H1 (cell line): ENCODE measurements around the gene NADSYN1. TPM values are rescaled to one million over a fixed set of nuclear protein-coding genes. Genes with fewer than 3 reads are reported as not detected.

Experiments
- CTCF ChIA-PET: fragments of 300-600 bp; sonication (Branson Sonifier 250); formaldehyde crosslinking; loops from one replicate; lab custom pipeline; 2021; ENCODE audit not compliant: partially characterized antibody; lab: Charles Lee
- POLR2A ChIA-PET: fragments of 300-600 bp; sonication (Branson Sonifier 250); formaldehyde crosslinking; loops from one replicate; lab custom pipeline; 2021; ENCODE audit warnings: inconsistent platforms; ENCODE audit not compliant: partially characterized antibody; lab: Charles Lee
- DNase-seq, 2 experiments: peaks; one replicate each; pipeline versions ENCODE4 v3.0.0 to v3.0.0-alpha.2; 2010 to 2022; ENCODE audit warnings: low spot score in 2 of 2, low read depth in 1 of 2, mixed read lengths in 1 of 2
- FAIRE-seq: peaks from 2 replicates; lab custom pipeline; 2011; peaks lifted over from hg19 to GRCh38; lab: Jason Lieb, UNC
- H2AFZ ChIP-seq: 2 replicates; pipeline ENCODE4 v1.8.1; 2012; ENCODE audit warnings: low read length, inconsistent platforms
- H2AK5ac ChIP-seq: 2 replicates; pipeline ENCODE4 v1.6.1; 2013; ENCODE audit warnings: low read depth, low read length
- H2BK120ac ChIP-seq: replicated peaks from 2 replicates; pipeline ENCODE3; 2013; ENCODE audit warnings: low read depth, low read length, inconsistent platforms
- H2BK12ac ChIP-seq: 2 replicates; pipeline ENCODE4 v1.6.1; 2013; ENCODE audit warnings: low read depth, low read length
- H2BK15ac ChIP-seq: 2 replicates; pipeline ENCODE4 v1.6.1; 2013; ENCODE audit warnings: low read length
- H2BK20ac ChIP-seq: 2 replicates; pipeline ENCODE4 v1.6.1; 2013; ENCODE audit warnings: low read length
- H2BK5ac ChIP-seq: 2 replicates; pipeline ENCODE4 v1.6.1; 2013; ENCODE audit warnings: low read depth, low read length
- H3K14ac ChIP-seq: 2 replicates; pipeline ENCODE4 v1.6.1; 2013; ENCODE audit warnings: inconsistent platforms; ENCODE audit not compliant: insufficient read length
- H3K18ac ChIP-seq: 2 replicates; pipeline ENCODE4 v1.6.1; 2013; ENCODE audit warnings: low read length; ENCODE audit errors: extremely low read depth
- H3K23ac ChIP-seq: 2 replicates; pipeline ENCODE4 v1.6.1; 2013; ENCODE audit warnings: inconsistent platforms; ENCODE audit not compliant: insufficient read length
- H3K23me2 ChIP-seq: 2 replicates; pipeline ENCODE4 v1.6.1; 2013; ENCODE audit warnings: low read depth, low read length
- H3K27ac ChIP-seq: 2 replicates; pipeline ENCODE4 v1.6.1; 2011; ENCODE audit warnings: low read depth, low read length, inconsistent platforms
- H3K27me3 ChIP-seq, 4 experiments: replicated peaks in 1 of 4; 1 replicate in 1 of 4; 2 replicates in 3 of 4; pipeline versions ENCODE4 v1.6.1 to v1.8.1; 2011 to 2013; ENCODE audit warnings: low read length in 3 of 4, mild to moderate bottlenecking in 3 of 4, inconsistent platforms in 2 of 4, mixed read lengths in 2 of 4, moderate library complexity in 1 of 4; ENCODE audit not compliant: control insufficient read depth in 3 of 4, insufficient read depth in 3 of 4; ENCODE audit errors: extremely low read depth in 1 of 4
- H3K36me3 ChIP-seq, 4 experiments: 2 replicates each; pipeline versions ENCODE4 v1.6.1 to v1.8.1; 2011 to 2013; ENCODE audit warnings: mild to moderate bottlenecking in 4 of 4, low read length in 3 of 4, moderate library complexity in 2 of 4, control low read depth in 1 of 4, inconsistent platforms in 1 of 4; ENCODE audit not compliant: insufficient read depth in 4 of 4, control insufficient read depth in 2 of 4
- H3K4ac ChIP-seq: replicated peaks from 2 replicates; pipeline ENCODE3; 2013; ENCODE audit warnings: low read length, low read depth, mixed read lengths, inconsistent platforms; ENCODE audit not compliant: insufficient read length
- H3K4me1 ChIP-seq, 4 experiments: replicated peaks in 1 of 4; 1 replicate in 1 of 4; 2 replicates in 3 of 4; pipeline versions ENCODE4 v1.6.1 to v1.8.1; 2011 to 2013; ENCODE audit warnings: low read length in 3 of 4, inconsistent platforms in 2 of 4, mixed read lengths in 1 of 4; ENCODE audit not compliant: insufficient read depth in 4 of 4, control insufficient read depth in 3 of 4
- H3K4me2 ChIP-seq, 2 experiments: 2 replicates each; pipeline versions ENCODE4 v1.6.1 to v1.8.1; 2011 to 2013; ENCODE audit warnings: low read depth in 2 of 2, low read length in 2 of 2, control low read depth in 1 of 2, inconsistent platforms in 1 of 2, mild to moderate bottlenecking in 1 of 2; ENCODE audit not compliant: insufficient read depth in 1 of 2
- H3K4me3 ChIP-seq, 4 experiments: fragments of 200-600, 300-600 bp in 1 of 4; sonication (generic), shearing (Covaris generic), sonication (Bioruptor Twin) in 1 of 4; 2 replicates each; pipeline versions ENCODE4 v1.5.1 to v1.8.1; 2011 to 2016; ENCODE audit warnings: low read length in 4 of 4, low read depth in 3 of 4, control low read depth in 2 of 4, inconsistent platforms in 2 of 4, mild to moderate bottlenecking in 2 of 4, mixed read lengths in 1 of 4, moderate library complexity in 1 of 4; ENCODE audit not compliant: insufficient read depth in 2 of 4; ENCODE audit errors: extremely low read depth in 1 of 4
- H3K56ac ChIP-seq: replicated peaks from 2 replicates; pipeline ENCODE3; 2013; ENCODE audit warnings: low read depth, mild to moderate bottlenecking, mixed read lengths, low read length, inconsistent platforms; ENCODE audit not compliant: insufficient read length
- H3K79me1 ChIP-seq: 2 replicates; pipeline ENCODE4 v1.6.1; 2013; ENCODE audit warnings: low read depth, low read length, control low read depth
- H3K79me2 ChIP-seq, 2 experiments: 2 replicates each; pipeline versions ENCODE4 v1.6.1 to v1.8.1; 2012 to 2013; ENCODE audit warnings: low read length in 2 of 2, mild to moderate bottlenecking in 2 of 2, inconsistent platforms in 1 of 2; ENCODE audit not compliant: insufficient read depth in 2 of 2, control insufficient read depth in 1 of 2
- H3K9ac ChIP-seq, 4 experiments: replicated peaks in 1 of 4; 1 replicate in 1 of 4; 2 replicates in 3 of 4; pipeline versions ENCODE4 v1.6.1 to v1.8.1; 2011 to 2013; ENCODE audit warnings: low read depth in 3 of 4, low read length in 3 of 4, control low read depth in 2 of 4, mild to moderate bottlenecking in 2 of 4, moderate library complexity in 2 of 4, inconsistent platforms in 1 of 4; ENCODE audit errors: extremely low read depth in 1 of 4
- H3K9me3 ChIP-seq, 2 experiments: 2 replicates each; pipeline versions ENCODE4 v1.6.1 to v1.8.1; 2012 to 2013; ENCODE audit warnings: mild to moderate bottlenecking in 2 of 2, moderate library complexity in 2 of 2, control low read depth in 1 of 2, inconsistent platforms in 1 of 2, low read depth in 1 of 2, low read length in 1 of 2, mixed read lengths in 1 of 2; ENCODE audit not compliant: insufficient read depth in 2 of 2
- H4K20me1 ChIP-seq, 2 experiments: replicated peaks in 1 of 2; 2 replicates each; pipeline versions ENCODE3 to v1.8.1; 2011 to 2013; ENCODE audit warnings: inconsistent platforms in 2 of 2, low read length in 2 of 2, mild to moderate bottlenecking in 1 of 2; ENCODE audit not compliant: insufficient read depth in 2 of 2, control insufficient read depth in 1 of 2
- H4K5ac ChIP-seq: 2 replicates; pipeline ENCODE4 v1.6.1; 2013; ENCODE audit warnings: low read length, low read depth, mixed read lengths, inconsistent platforms; ENCODE audit not compliant: insufficient read length
- H4K8ac ChIP-seq: 2 replicates; pipeline ENCODE4 v1.8.0; 2013; ENCODE audit warnings: mild to moderate bottlenecking, moderate library complexity, low read length, inconsistent platforms; ENCODE audit not compliant: insufficient read depth; ENCODE audit errors: extremely low read depth
- H4K91ac ChIP-seq: replicated peaks from 2 replicates; pipeline ENCODE3; 2013; ENCODE audit warnings: low read length, mixed read lengths, inconsistent platforms; ENCODE audit not compliant: insufficient read length
- CBX8 ChIP-seq: fragments of 300-800, 300-1000 bp; sonication (generic); IDR thresholded peaks from 2 replicates; pipeline ENCODE4 v1.7.1; 2016; ENCODE audit warnings: low read depth, low read length, borderline replicate concordance
- EP300 ChIP-seq, 2 experiments: IDR thresholded peaks; 1 replicate in 1 of 2; 2 replicates in 1 of 2; pipeline ENCODE4 v1.6.1; 2011 to 2012; ENCODE audit warnings: low read depth in 2 of 2, low read length in 2 of 2, mild to moderate bottlenecking in 2 of 2, borderline replicate concordance in 1 of 2, inconsistent platforms in 1 of 2, moderate library complexity in 1 of 2
- PHF8 ChIP-seq: fragments of 200-600 bp; sonication (generic); conservative IDR thresholded peaks from 2 replicates; pipeline ENCODE4 v1.7.1; 2012; ENCODE audit warnings: low read depth, mild to moderate bottlenecking, inconsistent platforms, low read length, moderate library complexity
- SP2 ChIP-seq: IDR thresholded peaks from 2 replicates; pipeline ENCODE4 v1.6.1; 2012; ENCODE audit warnings: mild to moderate bottlenecking, low read length, inconsistent platforms
- WGBS, 2 experiments: shearing (Covaris generic) in 1 of 2; methylation state at CpG; one replicate each; pipeline versions ENCODE4 v1.1.6 to v1.1.7; 2013 to 2015; ENCODE audit warnings: low lambda C conversion rate in 2 of 2, mixed read lengths in 2 of 2, inconsistent platforms in 1 of 2, low coverage in 1 of 2, missing lambda C conversion rate in 1 of 2; ENCODE audit not compliant: insufficient replicate concordance in 2 of 2, insufficient coverage in 1 of 2, insufficient read length in 1 of 2; ENCODE audit errors: extremely low coverage in 1 of 2, missing lambda C conversion rate in 1 of 2; 5-methylcytosine and 5-hydroxymethylcytosine counted together
- polyA plus RNA-seq, 7 experiments: library from polyadenylated mRNA; depleted of rRNA in 3 of 7; stranded (reverse) in 5 of 7; unstranded in 2 of 7; fragments of >200 nt in 5 of 7; fragments of 200-250 nt in 2 of 7; gene quantifications; 1 replicate in 5 of 7; 2 replicates in 1 of 7; 4 replicates in 1 of 7; pipeline versions ENCODE4 v1.2.1 to v1.2.3, GENCODE V29; 2011 to 2013; ENCODE audit warnings: missing spikeins in 2 of 7, mixed read lengths in 2 of 7
- total RNA-seq: library from RNA; stranded (reverse); fragmentation: NEBNext Ultra II Directional; extraction: Animal tissue kit (Norgen Biotek cat#: 25700); gene quantifications from 2 replicates; pipeline ENCODE4 v1.2.1, GENCODE V29; 2021
- TF ChIP-seq, protein P1 (sequence below), 3 experiments: IDR thresholded peaks; 1 replicate in 2 of 3; 2 replicates in 1 of 3; pipeline versions ENCODE4 v1.5.1 to v1.6.1; 2011; ENCODE audit warnings: low read length in 3 of 3, mild to moderate bottlenecking in 3 of 3, inconsistent platforms in 2 of 3, low read depth in 1 of 3, moderate library complexity in 1 of 3; ENCODE audit not compliant: insufficient read depth in 1 of 3; ENCODE audit errors: control extremely low read depth in 1 of 3

The NADSYN1 gene
- total and polyA plus RNA-seq, 2 of the 8 experiments (the other 6 are each of a cell fraction or from before 2014, with no cell fraction given): 38.3 to 38.6 TPM

DNA sequence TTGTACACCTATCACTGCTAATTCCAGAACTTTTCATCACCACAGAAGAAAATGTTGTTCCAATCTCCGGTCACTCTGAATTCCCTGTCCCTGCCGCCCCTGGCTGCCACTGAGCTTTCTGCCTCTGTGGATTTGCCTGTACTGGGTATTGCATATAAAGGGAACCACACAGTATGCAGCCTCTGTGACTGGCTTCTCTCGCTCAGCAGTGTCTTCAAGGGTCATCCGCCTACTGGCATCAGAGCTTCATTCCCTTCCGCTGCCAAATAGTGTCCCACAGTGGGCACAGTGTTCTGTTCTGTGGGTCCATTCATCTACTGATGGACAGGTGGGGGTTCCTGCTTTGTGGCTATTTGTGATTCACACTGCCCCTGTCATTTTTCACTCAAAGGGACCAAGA is 10.1 kb upstream of the NADSYN1 start:
- Histone ChIP-seq H2BK5ac (no peak overlapping the region), H3K4me1 (peaks cover 0 to 9% (median 2%) of the 10 kb centered on the region in 4 experiments; a peak in 3 of 7 replicates), H2AK5ac (no peak overlapping the region), H4K20me1 (peaks cover 7 to 38% of the 10 kb centered on the region in 2 experiments), H2BK120ac (no peak overlapping the region), H3K9me3 (no peaks in the 10 kb centered on the region), H3K56ac (no peak overlapping the region), H3K14ac (no peak overlapping the region), H3K18ac (no peak overlapping the region), H3K9ac (no peak overlapping the region), H3K23ac (no peak overlapping the region), H4K5ac (no peak overlapping the region), H3K23me2 (peaks cover 11% of the 10 kb centered on the region), H3K4ac (no peak overlapping the region), H3K4me3 (no peak overlapping the region), H2AFZ (no peak overlapping the region), H3K27ac (no peak overlapping the region), H3K27me3 (no peaks in the 10 kb centered on the region), H3K79me2 (peaks cover 0 to 29% of the 10 kb centered on the region in 2 experiments; a peak in 3 of 4 replicates), H3K79me1 (peaks cover 13% of the 10 kb centered on the region), H2BK15ac (no peak overlapping the region), H4K91ac (no peak overlapping the region), H3K36me3 (peaks cover 51 to 95% (median 75%) of the 10 kb centered on the region in 4 experiments), H3K4me2 (no peak overlapping the region), H4K8ac (no peak overlapping the region), H2BK20ac (no peak overlapping the region), H2BK12ac (no peak overlapping the region)
- DNase-seq (no peak), FAIRE-seq (no peak)
- WGBS, 2 experiments: 91% methylated on average over 5 of the region's 5 CpGs; no CpG with 5 or more reads in 1 of the 2 experiments
- POLR2A ChIA-PET: no interaction called here
- CTCF ChIA-PET: interaction anchor here (0.7 to 1.7 kb wide), 2 partner anchors 13 to 17 kb away, joined by 3 to 5 read pairs; no protein-coding TSS in a partner anchor
- no peak for TF ChIP-seq CBX8
- no peak for TF ChIP-seq EP300 (IDR thresholded peaks at IDR 0.05; ENCODE audit: borderline replicate concordance in 1 of 2, low read depth in 2 of 2, low read length in 2 of 2)
- TF ChIP-seq SP2: no peak
- TF ChIP-seq, protein P1, sequence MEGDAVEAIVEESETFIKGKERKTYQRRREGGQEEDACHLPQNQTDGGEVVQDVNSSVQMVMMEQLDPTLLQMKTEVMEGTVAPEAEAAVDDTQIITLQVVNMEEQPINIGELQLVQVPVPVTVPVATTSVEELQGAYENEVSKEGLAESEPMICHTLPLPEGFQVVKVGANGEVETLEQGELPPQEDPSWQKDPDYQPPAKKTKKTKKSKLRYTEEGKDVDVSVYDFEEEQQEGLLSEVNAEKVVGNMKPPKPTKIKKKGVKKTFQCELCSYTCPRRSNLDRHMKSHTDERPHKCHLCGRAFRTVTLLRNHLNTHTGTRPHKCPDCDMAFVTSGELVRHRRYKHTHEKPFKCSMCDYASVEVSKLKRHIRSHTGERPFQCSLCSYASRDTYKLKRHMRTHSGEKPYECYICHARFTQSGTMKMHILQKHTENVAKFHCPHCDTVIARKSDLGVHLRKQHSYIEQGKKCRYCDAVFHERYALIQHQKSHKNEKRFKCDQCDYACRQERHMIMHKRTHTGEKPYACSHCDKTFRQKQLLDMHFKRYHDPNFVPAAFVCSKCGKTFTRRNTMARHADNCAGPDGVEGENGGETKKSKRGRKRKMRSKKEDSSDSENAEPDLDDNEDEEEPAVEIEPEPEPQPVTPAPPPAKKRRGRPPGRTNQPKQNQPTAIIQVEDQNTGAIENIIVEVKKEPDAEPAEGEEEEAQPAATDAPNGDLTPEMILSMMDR (IDR thresholded peaks at IDR 0.05; ENCODE audit: control extremely low read depth in 1 of 3, insufficient read depth in 1 of 3, low read depth in 1 of 3, low read length in 3 of 3): no peak
- no peak for TF ChIP-seq PHF8
